Neuronal stem cell (in vitro differentiated cells): ENCODE results near the gene BPIFB3.

Source experiments
- DNase-seq: peaks from one replicate; pipeline ENCODE4 v3.0.0-alpha.2; 2013; ENCODE audit warnings: low spot score
- H2AFZ ChIP-seq: one replicate; pipeline ENCODE4 v1.6.1; 2013; ENCODE audit warnings: mild to moderate bottlenecking, low read length, inconsistent platforms
- H2AK5ac ChIP-seq: 2 replicates; pipeline ENCODE4 v1.6.1; 2013; ENCODE audit warnings: low read depth, mild to moderate bottlenecking, inconsistent platforms, low read length, moderate library complexity, mixed read lengths
- H2BK120ac ChIP-seq: 2 replicates; pipeline ENCODE4 v1.6.1; 2013; ENCODE audit warnings: low read depth, mild to moderate bottlenecking, inconsistent platforms, low read length, moderate library complexity, mixed read lengths
- H2BK12ac ChIP-seq: one replicate; pipeline ENCODE4 v1.6.1; 2013; ENCODE audit warnings: low read length, inconsistent platforms
- H2BK15ac ChIP-seq: 2 replicates; pipeline ENCODE4 v1.6.1; 2013; ENCODE audit warnings: mild to moderate bottlenecking, low read length, inconsistent platforms, mixed read lengths
- H2BK5ac ChIP-seq: one replicate; pipeline ENCODE4 v1.6.1; 2013; ENCODE audit warnings: inconsistent platforms, mild to moderate bottlenecking, low read length, moderate library complexity
- H3K14ac ChIP-seq: one replicate; pipeline ENCODE4 v1.6.1; 2013; ENCODE audit warnings: low read length, inconsistent platforms
- H3K18ac ChIP-seq: 2 replicates; pipeline ENCODE4 v1.6.1; 2013; ENCODE audit warnings: low read length, inconsistent platforms
- H3K23ac ChIP-seq: 2 replicates; pipeline ENCODE4 v1.6.1; 2013; ENCODE audit warnings: low read depth, mild to moderate bottlenecking, mixed read lengths, low read length, inconsistent platforms; ENCODE audit not compliant: poor library complexity
- H3K27ac ChIP-seq: replicated peaks from 3 replicates; pipeline ENCODE4 v1.5.1; 2013; ENCODE audit warnings: low read length, inconsistent platforms
- H3K27me3 ChIP-seq, 3 experiments: 2 replicates each; pipeline ENCODE4 v1.6.1; 2013; ENCODE audit warnings: low read length in 3 of 3, mild to moderate bottlenecking in 2 of 3, inconsistent platforms in 1 of 3, low read depth in 1 of 3, mixed read lengths in 1 of 3, moderate library complexity in 1 of 3; ENCODE audit not compliant: control insufficient read depth in 3 of 3, insufficient read depth in 3 of 3
- H3K36me3 ChIP-seq, 2 donors: replicated peaks in 1 of 2; 2 replicates each; pipeline ENCODE4 v1.6.1; 2013; ENCODE audit warnings: low read length in 2 of 2; ENCODE audit not compliant: control insufficient read depth in 2 of 2, insufficient read depth in 2 of 2
- H3K4ac ChIP-seq: 2 replicates; pipeline ENCODE4 v1.6.1; 2013; ENCODE audit warnings: inconsistent platforms, mild to moderate bottlenecking, low read length, moderate library complexity
- H3K4me1 ChIP-seq, 2 donors: 1 replicate in 1 of 2; 2 replicates in 1 of 2; pipeline ENCODE4 v1.6.1; 2013; ENCODE audit warnings: low read length in 2 of 2, low read depth in 1 of 2; ENCODE audit not compliant: control insufficient read depth in 2 of 2, insufficient read depth in 1 of 2
- H3K4me2 ChIP-seq: one replicate; pipeline ENCODE4 v1.6.1; 2013; ENCODE audit warnings: mild to moderate bottlenecking, low read length, inconsistent platforms; ENCODE audit not compliant: insufficient read depth, poor library complexity, severe bottlenecking
- H3K4me3 ChIP-seq, 2 donors: 2 replicates each; pipeline ENCODE4 v1.5.1; 2013; ENCODE audit warnings: low read length in 2 of 2, mild to moderate bottlenecking in 2 of 2, inconsistent platforms in 1 of 2, moderate library complexity in 1 of 2
- H3K79me1 ChIP-seq: one replicate; pipeline ENCODE4 v1.6.1; 2013; ENCODE audit warnings: low read depth, mild to moderate bottlenecking, inconsistent platforms, low read length, moderate library complexity
- H3K9ac ChIP-seq: one replicate; pipeline ENCODE4 v1.6.1; 2013; ENCODE audit warnings: mild to moderate bottlenecking, low read depth, low read length, inconsistent platforms; ENCODE audit not compliant: poor library complexity
- H3K9me3 ChIP-seq, 2 donors: replicated peaks in 1 of 2; 2 replicates each; pipeline versions ENCODE3 to v1.6.1; 2013; ENCODE audit warnings: low read length in 2 of 2, mild to moderate bottlenecking in 2 of 2, inconsistent platforms in 1 of 2, low read depth in 1 of 2, mixed read lengths in 1 of 2, moderate library complexity in 1 of 2; ENCODE audit not compliant: control insufficient read depth in 2 of 2, insufficient read depth in 1 of 2
- H4K8ac ChIP-seq: one replicate; pipeline ENCODE4 v1.6.1; 2013; ENCODE audit warnings: low read depth, mild to moderate bottlenecking, inconsistent platforms, low read length, moderate library complexity
- H4K91ac ChIP-seq: one replicate; pipeline ENCODE4 v1.6.1; 2013; ENCODE audit warnings: low read length, low read depth, mild to moderate bottlenecking, inconsistent platforms; ENCODE audit not compliant: poor library complexity
- WGBS, 2 donors: extraction: QIAGEN DNeasy Blood & Tissue Kit; methylation state at CpG; one replicate each; pipeline ENCODE4 v1.1.7; 2013; ENCODE audit warnings: missing lambda C conversion rate in 2 of 2, mixed read lengths in 1 of 2; ENCODE audit not compliant: insufficient read length in 2 of 2, insufficient replicate concordance in 1 of 2; ENCODE audit errors: extremely low coverage in 2 of 2; 5-methylcytosine and 5-hydroxymethylcytosine counted together

BPIFB3 gene

DNA sequence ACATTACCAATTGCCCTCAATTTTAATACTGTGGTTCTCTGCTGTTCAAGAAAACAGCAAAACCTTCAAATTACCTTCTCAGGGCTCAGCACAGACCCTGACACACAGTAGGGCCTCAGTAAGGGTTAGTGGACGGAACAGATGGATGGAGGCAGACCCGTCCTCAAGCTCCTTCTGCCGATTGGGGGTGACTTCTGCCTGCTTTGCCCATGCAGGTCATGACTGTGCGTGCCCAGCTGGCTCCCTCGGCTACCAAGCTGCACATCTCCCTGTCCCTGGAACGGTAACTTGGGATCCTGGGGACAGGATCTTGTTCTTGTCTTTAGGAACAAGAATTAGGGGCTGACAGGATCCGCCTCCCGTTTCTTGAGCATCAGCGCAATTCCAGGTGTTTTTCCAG lies 16.0 kb downstream of the BPIFB3 start:
- Histone ChIP-seq H3K27ac (no peak overlapping the region), H3K27me3 (no peaks in the 10 kb centered on the region), H2BK15ac (no peak overlapping the region), H3K9ac (no peak overlapping the region), H3K23ac (no peak overlapping the region), H2AK5ac (no peak overlapping the region), H4K91ac (no peak overlapping the region), H3K4me3 (no peak overlapping the region), H3K36me3 (no peaks in the 10 kb centered on the region), H3K9me3 (no peaks in the 10 kb centered on the region), H3K4me2 (no peak overlapping the region), H2AFZ (no peak overlapping the region), H4K8ac (no peak overlapping the region), H3K14ac (no peak overlapping the region), H3K4me1 (no peaks in the 10 kb centered on the region), H3K79me1 (no peaks in the 10 kb centered on the region), H3K18ac (peak overlapping the region; percentile 34), H2BK120ac (no peak overlapping the region), H3K4ac (no peak overlapping the region), H2BK5ac (peak overlapping the region; percentile 83), H2BK12ac (no peak overlapping the region)
- no CpG with 5 or more reads among the region's 9 CpGs for WGBS, 2 donors
- no peak for DNase-seq

DNA sequence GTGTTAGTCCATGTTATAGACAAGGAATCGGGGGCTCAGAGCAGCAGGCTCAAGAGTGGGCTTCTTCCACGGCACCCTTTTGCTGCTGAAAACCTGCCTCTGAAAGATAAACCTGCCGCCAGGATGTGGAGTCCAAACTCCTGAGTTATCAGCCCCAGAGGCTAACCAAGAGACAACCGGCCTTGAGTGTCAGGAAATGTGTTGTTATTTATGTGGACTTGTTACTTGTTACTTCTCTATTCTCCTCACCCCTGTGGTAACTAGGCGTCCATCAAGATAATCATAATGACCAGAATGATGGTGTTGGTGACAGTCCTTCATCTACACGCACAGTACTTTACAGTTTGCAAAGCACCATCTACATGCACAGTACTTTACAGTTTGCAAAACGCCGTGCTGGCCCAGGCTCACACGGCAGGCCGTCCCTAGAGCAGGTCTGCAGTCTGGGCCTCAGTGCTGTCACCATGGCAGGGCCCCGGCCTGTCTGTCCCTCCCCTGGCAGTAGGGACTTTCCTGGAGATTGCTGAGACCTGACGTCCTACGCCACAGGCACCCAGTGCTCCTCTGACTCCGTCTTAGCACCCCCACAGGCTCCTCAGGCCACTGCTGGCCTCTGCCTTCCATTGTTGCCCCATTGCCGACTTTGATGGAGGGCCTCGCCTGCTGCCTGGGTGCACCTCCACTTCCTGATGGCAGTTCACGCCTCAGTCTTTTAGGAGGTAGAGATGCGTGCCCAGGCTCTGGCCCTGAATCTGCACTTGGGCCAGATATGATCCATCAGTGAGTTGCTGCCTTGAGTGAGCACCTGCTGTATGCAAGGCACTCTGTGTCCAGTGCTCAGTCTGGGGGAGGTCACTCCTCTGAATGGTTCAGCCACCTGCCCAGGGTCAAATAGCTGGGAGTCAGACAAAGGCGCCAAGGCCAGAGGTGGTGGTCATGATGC lies 16.7 kb downstream of the BPIFB3 start:
- WGBS, 2 donors = no CpG with 5 or more reads among the region's 19 CpGs
- H3K79me1 ChIP-seq = no peaks in the 10 kb centered on the region

GRCh38 chr20:33071198-33071597 lies 17.5 kb downstream of the BPIFB3 start:
- no peak overlapping the region for H2BK120ac ChIP-seq
- H3K79me1 ChIP-seq = no peaks in the 10 kb centered on the region
- no peak overlapping the region for H2BK5ac ChIP-seq
- no peak overlapping the region for H3K23ac ChIP-seq
- H3K9ac ChIP-seq = no peak overlapping the region
- no peaks in the 10 kb centered on the region for H3K36me3 ChIP-seq
- no peaks in the 10 kb centered on the region for H3K4me1 ChIP-seq
- H4K8ac ChIP-seq = no peak overlapping the region
- H3K4me3 ChIP-seq = no peak overlapping the region
- no peak overlapping the region for H3K27ac ChIP-seq
- H2AFZ ChIP-seq = no peak overlapping the region
- WGBS, 2 donors = no CpG with 5 or more reads among the region's 5 CpGs
- no peaks in the 10 kb centered on the region for H3K9me3 ChIP-seq
- no peak overlapping the region for H3K4ac ChIP-seq
- no peak overlapping the region for H2AK5ac ChIP-seq
- H3K4me2 ChIP-seq = no peak overlapping the region
- no peaks in the 10 kb centered on the region for H3K27me3 ChIP-seq
- no peak overlapping the region for H3K18ac ChIP-seq
- no peak overlapping the region for H4K91ac ChIP-seq
- no peak overlapping the region for H3K14ac ChIP-seq
- H2BK15ac ChIP-seq = no peak overlapping the region
- H2BK12ac ChIP-seq = no peak overlapping the region
- DNase-seq = no peak

More for the DNA sequence above, 16.7 kb downstream of the BPIFB3 start:
- no peaks in the 10 kb centered on the region for H3K27me3 ChIP-seq
- peak overlapping the region; percentile 55 for H3K18ac ChIP-seq
- DNase-seq = no peak
- no peak overlapping the region for H3K23ac ChIP-seq
- no peaks in the 10 kb centered on the region for H3K9me3 ChIP-seq
- H2BK12ac ChIP-seq = peak overlapping the region; percentile 35
- no peaks in the 10 kb centered on the region for H3K36me3 ChIP-seq
- H4K91ac ChIP-seq = peak overlapping the region; percentile 9
- H3K4me1 ChIP-seq = no peaks in the 10 kb centered on the region
- H3K14ac ChIP-seq = peak overlapping the region; percentile 74
- no peak overlapping the region for H3K4me2 ChIP-seq
- no peak overlapping the region for H2BK120ac ChIP-seq
- H3K4me3 ChIP-seq = peak overlapping the region in 1 of 2 donors; percentile 32
- H2AFZ ChIP-seq = no peak overlapping the region
- peak overlapping the region; percentile 44 for H2AK5ac ChIP-seq
- peak overlapping the region; percentile 83 for H2BK5ac ChIP-seq
- no peak overlapping the region for H3K27ac ChIP-seq
- no peak overlapping the region for H3K9ac ChIP-seq
- no peak overlapping the region for H3K4ac ChIP-seq
- no peak overlapping the region for H2BK15ac ChIP-seq
- H4K8ac ChIP-seq = no peak overlapping the region

DNA sequence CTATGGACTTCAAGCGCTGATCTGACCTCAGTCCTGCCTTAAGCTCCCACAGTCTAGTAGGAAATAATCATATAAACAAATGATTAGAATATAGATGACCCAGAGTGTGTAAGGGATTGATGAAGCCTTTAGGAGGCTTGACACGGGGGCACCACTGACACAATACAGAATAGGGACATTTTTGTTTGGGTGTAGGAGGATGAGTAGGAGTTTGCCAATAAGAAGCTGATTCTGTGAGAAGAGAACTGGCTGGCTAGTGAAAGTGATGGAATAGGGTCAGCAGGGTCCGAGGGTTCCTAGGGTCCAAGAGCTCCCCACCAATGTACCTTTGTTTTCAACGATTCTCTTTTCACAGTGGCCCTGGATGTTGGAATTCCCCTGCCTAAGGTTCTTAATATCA lies 18.7 kb downstream of the BPIFB3 start:
- Histone ChIP-seq H4K8ac (no peak overlapping the region), H2BK12ac (no peak overlapping the region), H3K79me1 (no peaks in the 10 kb centered on the region), H2BK15ac (no peak overlapping the region), H3K4me3 (no peak overlapping the region), H3K18ac (no peak overlapping the region), H2AK5ac (no peak overlapping the region), H2BK120ac (no peak overlapping the region), H3K14ac (no peak overlapping the region), H4K91ac (no peak overlapping the region), H2AFZ (no peak overlapping the region), H3K4me1 (no peaks in the 10 kb centered on the region), H3K36me3 (no peaks in the 10 kb centered on the region), H3K27ac (no peak overlapping the region), H3K9ac (no peak overlapping the region), H3K4ac (no peak overlapping the region), H2BK5ac (no peak overlapping the region), H3K23ac (no peak overlapping the region), H3K9me3 (no peaks in the 10 kb centered on the region), H3K4me2 (no peak overlapping the region), H3K27me3 (no peaks in the 10 kb centered on the region)
- no CpG with 5 or more reads among the region's 4 CpGs for WGBS, 2 donors
- DNase-seq = no peak
